DMS 273 treated with DMSO at 0.1 percent for 48 hours (cell line): Measurements from ENCODE around the gene SLC2A11.

Experiments used
- DNase-seq: peaks from one replicate; lab custom pipeline; 2025; lab: John Stamatoyannopoulos, UW

Gene SLC2A11, protein sequence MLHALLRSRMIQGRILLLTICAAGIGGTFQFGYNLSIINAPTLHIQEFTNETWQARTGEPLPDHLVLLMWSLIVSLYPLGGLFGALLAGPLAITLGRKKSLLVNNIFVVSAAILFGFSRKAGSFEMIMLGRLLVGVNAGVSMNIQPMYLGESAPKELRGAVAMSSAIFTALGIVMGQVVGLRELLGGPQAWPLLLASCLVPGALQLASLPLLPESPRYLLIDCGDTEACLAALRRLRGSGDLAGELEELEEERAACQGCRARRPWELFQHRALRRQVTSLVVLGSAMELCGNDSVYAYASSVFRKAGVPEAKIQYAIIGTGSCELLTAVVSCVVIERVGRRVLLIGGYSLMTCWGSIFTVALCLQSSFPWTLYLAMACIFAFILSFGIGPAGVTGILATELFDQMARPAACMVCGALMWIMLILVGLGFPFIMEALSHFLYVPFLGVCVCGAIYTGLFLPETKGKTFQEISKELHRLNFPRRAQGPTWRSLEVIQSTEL

DNA sequence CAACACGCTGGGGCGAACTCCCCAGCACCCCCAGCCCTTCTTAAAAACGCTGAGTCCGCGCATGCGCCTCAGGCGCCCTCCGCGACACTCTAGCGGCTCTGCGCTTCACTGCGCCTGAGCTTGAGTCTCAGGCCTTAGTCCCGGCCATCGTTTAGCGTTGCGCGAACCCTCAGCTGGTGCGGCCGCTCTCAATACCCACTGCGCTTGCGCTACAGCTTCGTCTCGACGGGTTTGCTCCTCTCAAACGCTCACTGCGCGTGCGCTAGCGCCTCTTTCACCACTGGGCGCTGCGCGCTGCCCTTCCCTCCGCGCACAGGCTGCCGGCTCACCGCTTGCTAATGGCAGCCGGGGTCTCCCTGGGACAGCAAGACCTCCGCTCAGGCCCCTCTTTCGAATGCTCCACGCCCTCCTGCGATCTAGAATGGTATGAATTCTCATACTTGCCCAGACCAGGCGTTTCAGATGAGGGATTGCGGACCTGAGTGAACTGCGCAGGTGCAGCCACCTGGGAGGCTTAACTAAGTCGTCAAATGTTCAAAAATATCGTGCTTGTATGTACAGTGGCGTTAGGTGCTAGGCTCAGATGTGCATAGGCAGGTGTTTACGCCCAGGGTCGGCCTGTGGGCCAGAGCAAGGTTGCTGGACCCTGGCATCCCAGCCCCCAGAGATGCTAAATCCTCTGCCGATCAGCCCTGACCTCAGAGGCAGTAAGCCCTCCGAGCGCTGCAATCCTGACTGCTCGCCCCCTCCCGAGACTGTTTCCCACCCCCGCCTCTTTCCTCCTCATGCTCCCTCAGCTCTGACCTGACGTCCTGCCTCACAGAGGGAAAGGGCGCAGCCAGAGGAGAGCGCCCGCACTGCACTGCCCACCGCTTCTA is at the start of gene SLC2A11:
Gene SLC2A11 (plus strand): TSS at position 270 of the 878 bp plus-strand sequence. CDS start 125 bp downstream, at position 395.
- DNase-seq, result peak; percentile 89

DNA sequence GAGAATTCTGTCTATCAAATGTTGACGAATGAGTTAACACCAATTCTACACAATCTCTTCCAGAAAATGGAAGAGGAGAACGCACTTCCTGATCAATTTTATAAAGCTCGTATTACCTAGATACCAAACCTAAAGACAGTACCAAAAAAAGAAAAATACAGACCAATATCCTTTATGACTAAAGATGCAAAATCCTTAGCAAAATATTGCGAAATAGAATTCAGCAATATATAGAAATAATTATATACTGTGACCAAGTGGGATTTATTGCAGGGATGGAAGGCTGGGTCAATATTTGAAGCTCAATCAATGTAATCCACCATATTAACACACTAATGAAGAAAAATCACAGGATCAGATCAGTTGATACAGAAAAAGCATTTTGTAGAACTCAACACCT is 45.3 kb upstream of the SLC2A11 start:
- no peak for DNase-seq

DNA sequence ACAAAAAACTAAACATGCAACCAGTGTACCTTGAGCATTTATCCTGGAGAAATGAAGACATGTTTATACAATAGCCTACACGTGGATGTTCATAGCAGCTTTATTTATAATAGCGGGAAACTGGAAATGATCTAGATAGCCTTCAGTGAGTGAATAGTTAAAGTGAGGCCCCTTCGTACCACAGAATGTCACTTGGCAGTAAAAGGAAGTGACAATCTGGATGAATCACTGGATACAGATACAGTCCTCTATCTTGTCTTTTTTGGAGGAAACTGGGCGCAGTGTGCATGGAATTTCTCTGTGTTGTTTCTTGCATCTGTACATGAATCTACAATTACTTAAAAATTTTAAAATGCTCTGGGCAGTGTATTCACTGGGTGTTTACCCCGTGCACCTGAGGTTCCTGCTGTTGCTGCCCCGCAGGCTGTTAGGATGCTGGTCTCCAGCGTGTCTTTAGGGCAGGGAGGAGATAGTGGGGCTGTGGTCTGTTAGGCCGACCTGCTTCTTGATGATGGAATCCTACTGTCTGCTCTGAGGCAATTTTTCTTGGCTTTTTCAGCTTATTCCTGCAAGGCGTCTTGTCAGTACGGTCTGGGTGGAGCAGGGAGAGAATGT is 42.0 kb upstream of the SLC2A11 start:
- no peak for DNase-seq

DNA sequence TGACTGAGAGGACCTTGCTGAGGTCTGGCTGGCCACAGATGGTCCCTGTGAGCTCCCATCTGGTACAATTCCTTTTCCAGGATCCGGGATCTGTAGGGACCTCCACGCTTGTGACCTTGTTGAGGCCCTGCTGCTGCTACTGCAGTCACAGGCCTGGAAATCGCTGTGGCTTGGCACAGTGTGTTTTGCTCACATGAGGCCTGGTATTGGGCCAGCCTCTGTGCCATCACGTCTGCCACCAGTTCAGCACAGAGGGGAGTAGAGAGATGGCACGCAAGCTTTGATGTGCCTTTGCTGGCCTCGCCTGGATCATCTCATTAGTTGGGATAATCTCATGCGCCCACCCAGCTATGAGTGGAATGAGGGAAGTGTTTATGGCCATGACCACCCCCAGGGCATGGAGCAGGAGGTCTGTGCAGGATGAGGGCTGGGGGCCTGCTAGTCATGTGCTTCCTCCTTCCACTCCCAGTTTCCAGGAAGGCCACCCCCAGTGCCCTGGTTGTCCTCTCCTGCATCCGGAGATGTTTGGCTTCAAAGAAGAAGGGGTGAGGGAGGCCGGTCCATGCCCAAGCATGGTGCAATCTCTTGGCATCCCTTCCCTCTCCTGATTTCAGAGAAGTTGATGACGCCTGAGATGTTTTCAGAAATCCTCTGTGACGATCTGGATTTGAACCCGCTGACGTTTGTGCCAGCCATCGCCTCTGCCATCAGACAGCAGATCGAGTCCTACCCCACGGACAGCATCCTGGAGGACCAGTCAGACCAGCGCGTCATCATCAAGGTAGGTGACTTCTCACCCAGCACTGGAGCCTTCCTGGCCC is 41.3 kb upstream of the SLC2A11 start:
- DNase-seq, result peak; percentile 64

DNA sequence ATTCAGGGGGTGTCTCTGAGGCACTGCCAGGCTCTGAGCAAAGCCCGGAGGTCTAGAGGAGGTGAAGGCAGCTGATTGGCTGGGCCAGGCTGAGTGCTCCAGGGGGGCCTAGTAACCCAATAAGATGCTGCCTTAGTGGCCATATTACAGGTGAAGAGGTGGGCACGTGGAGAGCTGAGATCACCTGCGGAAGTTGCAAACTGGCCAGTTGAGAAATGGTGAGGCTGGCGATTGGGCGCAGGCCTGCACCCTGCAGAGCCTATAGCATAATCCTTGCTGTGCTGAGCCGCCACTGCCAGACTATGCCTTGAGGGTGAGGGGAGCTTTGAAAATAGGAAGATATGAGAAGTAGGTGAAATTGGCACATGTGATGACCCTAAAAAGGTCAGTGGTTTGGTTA is 40.5 kb upstream of the SLC2A11 start:
- no peak for DNase-seq

DNA sequence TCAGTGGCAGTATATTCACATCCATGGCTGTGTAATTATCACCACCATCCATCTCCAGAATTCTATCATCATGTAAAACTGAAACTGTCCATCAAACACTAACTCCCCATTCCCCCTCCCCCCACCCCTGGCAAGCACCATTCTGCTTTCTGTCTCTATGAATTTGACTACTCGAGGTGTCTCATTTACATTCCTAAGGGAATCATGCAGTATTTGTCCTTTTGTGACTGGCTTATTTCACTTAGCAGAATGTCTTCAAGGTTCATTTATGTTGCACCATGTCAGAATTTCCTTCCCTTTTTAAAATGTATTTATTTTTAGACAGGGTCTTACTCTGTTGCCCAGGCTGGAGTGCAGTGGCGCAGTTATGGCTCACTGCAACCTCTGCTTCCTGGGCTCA is 39.1 kb upstream of the SLC2A11 start:
- DNase-seq, result no peak

DNA sequence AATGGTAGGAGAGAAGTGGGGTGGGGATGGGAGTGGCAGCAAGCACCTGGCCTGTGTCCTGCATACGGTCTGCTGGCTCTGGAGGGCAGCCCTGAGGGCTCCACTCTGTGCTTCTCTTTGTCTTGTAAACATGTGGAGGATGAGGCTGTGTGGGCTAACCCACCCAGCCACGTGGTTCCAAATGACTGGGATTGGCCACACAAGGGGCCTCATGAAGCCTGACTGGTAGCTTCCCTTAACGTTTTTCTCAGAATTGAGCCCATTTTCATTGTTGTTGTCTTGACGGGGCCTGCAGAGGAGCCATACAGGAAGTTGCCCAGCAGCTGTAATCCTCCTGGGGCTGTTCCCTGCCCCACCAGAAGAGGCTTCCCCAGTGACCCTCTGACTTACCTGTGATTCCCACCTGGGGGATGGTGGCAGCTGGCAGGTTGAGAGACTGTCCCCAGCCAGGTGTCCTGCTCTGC is 36.9 kb upstream of the SLC2A11 start:
- no peak for DNase-seq

DNA sequence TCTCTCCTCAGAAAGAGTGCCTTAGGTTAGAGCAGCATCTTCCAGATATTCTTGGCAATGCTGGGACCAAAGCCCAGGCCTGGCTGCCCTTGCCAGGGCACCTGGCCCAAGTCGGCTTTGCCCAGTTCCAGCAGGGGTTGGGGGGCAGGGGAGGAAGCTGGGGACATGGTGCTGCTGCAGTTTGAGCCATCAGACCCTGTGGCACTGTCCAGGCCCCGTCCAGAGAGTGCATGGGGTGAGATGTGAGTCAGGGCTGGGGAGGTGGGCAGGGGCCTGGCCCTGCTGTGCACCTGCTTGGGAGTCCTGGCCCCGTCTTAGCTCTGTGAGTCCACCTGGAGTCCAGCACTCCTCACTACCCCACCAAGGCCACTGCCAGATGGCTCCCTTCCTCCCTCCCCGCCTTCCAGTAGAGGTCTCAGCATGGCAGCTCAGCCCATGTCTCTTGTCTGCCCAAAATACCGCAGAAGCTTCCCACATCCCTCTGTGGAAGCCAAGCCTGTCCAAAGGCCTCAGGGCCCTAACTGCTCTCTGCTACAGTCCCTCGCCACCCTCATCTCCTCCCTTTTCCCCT is 35.5 kb upstream of the SLC2A11 start:
- no peak for DNase-seq

DNA sequence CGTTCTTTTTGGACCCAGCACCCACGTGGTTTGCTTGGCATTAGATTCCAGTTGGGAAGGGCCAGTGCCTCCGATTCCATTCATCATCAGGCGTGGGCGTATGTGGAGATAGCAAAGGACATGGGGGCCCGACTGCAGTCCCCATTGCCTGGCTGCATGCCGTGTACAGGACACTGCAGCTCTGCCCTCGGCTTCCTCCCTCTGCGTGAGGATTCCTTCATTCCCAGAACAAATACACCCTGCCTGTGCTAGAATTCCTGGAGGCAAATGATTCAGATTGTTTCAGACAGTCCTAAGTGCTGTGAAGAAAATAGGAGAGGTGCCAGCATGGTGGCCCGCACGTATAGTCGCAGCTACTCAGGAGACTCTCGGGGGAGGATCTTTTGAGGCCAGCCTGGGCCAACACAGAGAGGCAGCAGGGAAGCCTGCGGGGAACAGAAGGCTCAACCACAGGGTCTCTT is 34.3 kb upstream of the SLC2A11 start:
- DNase-seq, result no peak

DNA sequence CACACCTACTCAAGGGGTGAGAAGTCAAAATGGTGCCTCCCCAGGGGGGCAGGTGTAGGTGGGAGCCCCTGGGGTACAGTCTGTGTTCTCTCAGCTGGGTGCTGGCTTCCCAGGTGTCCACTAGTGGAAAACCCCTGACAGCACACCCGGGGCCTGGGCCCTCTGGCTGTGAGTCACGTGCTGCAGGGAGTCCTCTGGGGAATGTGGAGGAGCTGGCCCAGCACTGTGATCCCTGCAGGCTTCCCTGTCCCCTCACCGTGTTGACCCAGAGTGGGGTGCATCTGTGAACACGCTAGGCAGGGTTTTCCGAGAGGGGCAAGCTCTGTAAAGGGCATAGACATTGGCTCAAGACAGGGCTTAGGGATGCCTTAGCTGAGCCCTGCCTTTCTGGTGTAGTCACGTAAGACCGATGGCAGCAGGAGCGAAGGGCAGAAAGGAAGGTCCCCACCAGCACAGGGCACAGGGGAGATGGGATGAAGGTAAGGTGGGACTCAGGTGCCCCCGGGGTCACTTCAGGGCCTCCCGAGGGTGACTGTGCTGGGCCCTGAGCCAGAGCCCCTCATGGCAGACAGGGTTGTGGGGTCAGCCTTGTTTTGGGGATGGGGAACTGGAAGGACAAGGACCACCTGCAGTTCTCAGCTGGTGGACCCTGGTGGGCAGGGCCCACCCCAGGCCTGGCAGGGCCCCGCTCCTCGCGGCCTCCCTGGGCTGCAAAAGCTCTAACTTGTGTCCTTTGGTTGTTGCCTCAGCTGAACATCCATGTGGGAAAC is 33.0 kb upstream of the SLC2A11 start:
- no peak for DNase-seq

DNA sequence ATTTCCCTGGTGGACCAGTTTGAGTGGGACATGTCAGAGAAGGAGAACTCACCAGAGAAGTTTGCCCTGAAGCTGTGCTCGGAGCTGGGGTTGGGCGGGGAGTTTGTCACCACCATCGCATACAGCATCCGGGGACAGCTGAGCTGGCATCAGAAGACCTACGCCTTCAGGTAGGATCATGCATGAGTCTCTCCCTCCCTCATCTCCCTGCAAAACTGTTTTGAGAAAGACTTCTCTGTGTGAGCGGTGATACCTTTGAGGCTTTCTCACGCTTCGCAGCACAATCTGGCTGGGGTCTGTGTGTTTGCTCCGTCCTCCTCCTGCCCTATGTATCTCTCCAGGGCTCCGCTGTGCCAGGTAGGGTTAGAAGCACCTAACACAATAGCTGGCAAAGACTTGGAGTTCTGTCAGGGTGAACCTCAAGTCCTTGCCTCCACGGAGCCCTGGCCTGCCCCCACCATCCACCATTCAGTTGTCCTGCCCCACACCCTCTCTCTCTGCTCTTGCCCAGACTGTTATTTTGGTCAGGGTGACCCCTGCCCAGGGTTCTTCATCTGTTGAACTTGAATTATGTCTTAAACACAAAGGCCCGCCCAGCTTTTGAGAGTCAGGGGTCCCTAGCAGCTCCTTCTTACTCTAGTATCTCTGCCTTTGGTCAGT is 32.3 kb upstream of the SLC2A11 start:
- DNase-seq, result no peak

DNA sequence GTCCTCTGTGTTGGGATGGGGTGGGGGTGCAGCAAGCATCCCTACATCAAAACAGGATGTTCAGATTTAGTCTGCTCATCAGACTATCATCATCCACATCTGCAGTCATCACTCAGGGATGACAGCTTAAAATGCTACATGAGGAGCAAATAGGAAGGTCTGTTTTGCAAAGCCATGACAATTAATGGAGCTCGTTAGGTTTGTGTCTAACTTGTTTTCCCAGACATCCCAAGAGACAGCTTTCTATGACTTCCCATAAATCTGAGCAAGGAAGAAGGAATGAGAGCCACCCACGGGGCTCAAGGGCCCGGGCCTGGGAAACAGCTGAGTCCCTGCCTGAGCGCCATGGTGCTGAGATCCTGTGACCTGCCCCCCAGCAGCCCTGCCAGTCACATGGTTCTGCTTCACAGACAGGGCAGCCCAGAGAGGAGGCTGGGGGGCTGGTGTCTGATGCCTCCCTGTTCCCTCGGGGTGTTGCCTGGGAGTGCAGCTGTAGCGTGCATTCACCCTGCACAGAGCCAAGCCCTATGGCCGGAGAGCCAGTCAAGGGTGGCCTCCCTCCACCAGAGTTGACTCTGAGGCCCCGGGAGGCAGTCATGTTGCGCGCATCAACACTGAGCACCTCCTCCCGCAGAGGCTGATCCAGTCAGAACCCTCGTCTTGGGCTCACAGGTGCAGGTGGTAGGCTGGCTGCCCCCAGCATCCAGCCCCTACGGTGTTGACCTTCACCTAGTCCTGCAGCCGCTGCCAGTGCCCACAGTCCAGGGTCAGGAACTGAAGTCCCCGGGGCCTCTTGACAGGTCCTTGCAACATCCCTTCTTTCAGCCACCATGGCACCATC is 30.9 kb upstream of the SLC2A11 start:
- DNase-seq, result no peak

DNA sequence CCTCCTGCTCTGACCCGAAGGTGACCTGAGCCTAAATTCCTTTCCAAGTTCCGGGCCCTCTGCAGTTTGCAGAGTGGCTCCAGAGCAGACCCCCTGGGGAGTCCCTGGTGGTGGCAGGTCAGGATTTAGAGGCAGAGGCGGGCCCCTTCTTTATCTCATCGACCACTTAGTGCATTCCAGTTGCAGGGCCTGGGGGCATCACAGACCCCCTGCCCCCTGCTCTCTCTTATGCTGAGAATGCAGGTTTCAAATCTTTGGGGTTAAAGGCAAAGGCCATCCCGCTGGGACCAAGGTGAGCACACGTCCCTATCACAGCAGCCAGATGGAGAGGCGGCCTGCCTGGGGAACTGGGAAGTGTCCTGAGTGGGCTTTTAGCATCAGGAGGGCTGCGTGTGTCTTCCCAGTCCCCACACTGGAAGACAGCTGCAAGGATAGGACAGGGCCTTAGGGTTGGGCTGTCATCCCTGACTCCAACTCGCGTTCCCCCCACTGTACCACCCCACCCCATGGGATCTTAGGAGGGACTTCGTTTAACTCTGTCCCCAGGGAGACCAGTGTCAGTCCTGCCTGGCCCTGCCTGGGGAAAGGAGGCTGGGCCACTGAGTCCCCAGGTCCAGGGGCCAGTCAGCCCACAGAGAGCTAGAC is 30.2 kb upstream of the SLC2A11 start:
- no peak for DNase-seq

DNA sequence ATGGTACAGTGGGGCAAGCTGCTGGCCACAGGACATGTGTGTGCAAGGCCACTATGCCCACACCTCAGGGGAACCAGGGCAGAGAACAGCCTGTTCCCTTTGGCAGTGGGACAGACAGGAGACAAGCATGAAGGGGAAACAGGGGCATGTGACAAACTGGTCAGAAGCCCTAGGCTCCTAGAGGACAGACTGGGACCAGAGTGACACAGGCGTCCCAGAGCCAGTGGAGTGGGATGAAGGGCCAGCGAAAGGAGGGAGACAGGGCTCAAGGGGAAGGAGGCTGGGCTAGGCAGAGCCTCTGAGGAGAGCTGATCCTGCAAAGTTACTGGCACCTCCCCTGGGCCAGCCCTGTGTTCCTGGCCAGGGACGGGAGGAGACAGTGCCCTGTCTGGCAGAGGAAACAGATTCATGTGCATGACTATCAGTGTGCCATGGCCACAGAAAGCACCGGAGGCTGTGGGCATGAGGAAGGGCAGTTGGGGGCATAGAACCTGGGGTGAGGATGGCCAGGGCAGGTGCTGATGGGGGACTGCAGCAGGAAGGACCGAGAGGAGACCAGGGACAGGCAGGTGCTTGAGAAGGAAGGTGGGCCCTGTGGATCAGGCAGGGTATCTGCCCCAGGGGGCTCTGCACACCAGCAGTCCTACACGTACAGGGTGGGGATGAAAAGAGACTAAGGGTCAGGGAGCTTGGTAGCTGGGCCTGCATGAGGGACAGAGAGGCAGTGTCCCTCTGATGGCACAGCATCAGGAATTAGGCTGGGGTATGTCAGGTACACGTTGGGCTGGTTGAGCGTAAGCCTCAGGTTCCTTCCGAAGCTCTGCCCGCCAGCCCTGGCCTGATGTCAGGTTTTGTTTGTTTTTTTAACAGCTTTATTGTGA is 28.6 kb upstream of the SLC2A11 start:
- DNase-seq, result no peak

DNA sequence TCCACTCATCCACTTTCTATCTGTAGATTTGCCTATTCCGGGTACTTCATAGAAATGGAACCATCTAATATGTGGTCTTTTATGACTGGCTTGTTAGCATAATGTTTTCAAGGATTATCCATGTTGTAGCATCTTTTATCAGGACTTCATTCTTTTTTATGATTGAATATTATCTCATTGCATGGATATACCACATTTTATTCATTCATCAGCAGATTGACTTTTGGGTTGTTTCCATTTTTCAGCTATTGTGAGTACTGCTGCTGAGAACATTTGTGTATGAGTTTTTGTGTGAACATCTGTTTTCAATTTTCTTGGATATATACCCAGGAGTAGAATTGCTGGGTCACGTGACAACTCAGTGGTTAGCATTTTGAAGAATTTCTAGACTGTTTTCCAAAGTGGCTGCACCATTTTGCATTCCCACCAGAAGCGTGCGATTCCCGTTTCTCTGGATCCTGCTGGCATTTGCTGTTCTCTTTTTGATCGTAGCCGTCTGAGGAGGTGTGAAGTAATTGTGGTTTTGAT is 27.8 kb upstream of the SLC2A11 start:
- DNase-seq, result no peak

DNA sequence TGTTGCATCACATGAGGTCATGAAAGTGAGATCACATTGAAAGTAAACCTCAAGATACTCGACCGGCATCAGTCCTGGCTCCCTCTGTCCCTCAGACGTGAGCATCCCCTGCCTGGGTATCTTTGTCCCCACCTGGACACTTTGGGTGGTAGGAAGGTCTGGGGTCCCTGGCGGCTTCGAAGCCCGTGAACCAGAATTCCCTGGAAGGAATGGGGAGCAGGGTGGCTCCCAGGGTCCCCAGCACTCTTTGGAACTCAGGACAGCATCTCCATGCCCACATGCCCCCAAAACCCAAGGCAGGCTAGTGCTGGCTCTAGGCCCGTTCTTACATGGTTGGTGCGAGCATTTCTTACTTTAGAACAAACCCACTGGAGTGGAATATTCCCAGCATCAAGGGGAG is 26.4 kb upstream of the SLC2A11 start:
- DNase-seq, result no peak

DNA sequence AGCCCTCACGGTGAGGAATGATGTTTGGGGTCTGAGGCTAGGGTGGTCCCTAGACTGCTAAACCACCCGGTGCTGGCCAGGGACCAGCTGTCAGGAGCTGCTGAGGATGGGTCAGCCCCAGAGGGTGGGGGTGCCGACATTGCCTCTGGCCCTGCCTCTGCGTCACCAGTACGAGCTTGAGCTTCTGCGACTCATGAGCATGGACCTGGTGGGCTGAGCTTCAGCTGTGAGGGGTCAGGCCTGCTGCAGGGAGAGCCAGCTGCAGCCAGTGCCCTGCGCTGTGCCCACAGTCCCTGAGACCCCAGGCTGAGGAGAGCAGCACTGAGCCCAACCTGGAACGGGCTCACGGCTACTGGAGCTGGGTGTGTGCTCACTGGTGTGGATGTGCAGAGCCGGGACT is 25.9 kb upstream of the SLC2A11 start:
- no peak for DNase-seq
